ENCODE data around the gene RBMS2.
A peak's percentile ranks its signal among the peaks of the same experiment; 100 is the strongest.
"Not testable (repeated sequence)": the region's sequence is repeated elsewhere in the genome, so short reads cannot be mapped to it uniquely, and the experiment has no call there.

Gene RBMS2

GRCh38 chr12:56514014-56514318, 7.7 kb upstream of the RBMS2 start:
- not testable (repeated sequence) for DNase-seq (ENCODE audit: low read depth, low spot score)

DNA sequence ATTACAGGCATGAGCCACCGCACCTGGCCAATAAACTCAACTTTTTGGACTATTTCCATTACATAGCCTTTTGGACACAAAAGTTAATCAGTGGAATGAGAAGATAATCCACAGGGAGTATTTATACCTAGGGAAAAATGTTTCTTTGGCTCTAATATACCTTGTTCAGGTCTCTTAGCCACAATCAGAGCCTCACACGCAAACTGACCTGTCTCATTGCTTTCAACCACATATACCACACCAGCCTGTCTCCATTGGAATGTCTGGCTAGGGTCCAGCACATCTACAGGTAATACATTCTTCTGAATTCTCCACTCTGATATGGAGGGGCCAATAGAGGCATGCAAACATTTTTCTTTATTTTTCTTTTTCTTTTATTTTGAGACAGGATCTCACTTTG, 3.8 kb upstream of the RBMS2 start:
- no peak for DNase-seq (ENCODE audit: low read depth, low spot score)

GRCh38 chr12:56518570-56518969, 3.0 kb upstream of the RBMS2 start:
- DNase-seq (ENCODE audit: low read depth, low spot score), result no peak

- DNase-seq (ENCODE audit: low read depth, low spot score), result no peak
Measured at GRCh38 chr12:56520048-56520447, 1.6 kb upstream of the RBMS2 start.

DNA sequence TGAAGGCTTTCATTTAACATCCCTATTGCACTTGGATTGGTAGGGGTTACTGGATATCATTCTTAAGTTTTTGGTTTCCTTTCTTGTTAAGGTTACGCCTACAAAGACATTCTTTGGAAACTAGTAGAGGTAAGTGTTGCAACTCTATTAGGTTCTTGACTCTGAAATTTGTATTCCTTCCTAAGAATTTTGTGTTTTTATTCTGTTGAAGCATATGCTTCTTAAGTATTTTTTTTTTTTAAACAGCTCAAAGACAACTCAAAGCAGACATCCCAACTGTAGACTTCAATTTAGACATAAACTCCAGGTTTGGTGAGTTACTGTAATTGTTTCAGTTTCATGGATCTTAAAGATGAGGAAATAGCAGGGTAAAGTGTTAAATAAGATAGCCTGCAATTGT, 1.1 kb upstream of the RBMS2 start:
- DNase-seq (ENCODE audit: low read depth, low spot score), result no peak

DNA sequence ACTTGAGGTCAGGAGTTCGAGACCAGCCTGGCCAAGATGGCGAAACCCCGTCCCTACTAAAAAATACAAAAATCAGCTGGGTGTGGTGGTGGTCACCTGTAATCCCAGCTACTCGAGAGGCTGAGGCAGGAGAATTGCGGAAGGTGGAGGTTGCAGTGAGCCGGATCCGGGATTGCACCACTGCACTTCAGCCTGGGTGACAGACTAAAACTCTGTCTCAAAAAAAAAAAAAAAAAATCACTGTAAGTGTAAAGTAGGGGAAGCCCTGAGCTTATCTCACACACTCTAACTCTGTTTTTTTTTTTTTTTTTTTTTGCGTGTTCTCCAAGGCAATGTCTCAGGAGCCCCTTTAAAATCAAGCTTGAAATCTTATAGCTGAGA, 421 bp upstream of the RBMS2 start:
- DNase-seq (ENCODE audit: low read depth, low spot score), result no peak

GRCh38 chr12:56522411-56523193, 982 bp downstream of the RBMS2 start:
- no peak for DNase-seq (ENCODE audit: low read depth, low spot score)

- no peak for DNase-seq (ENCODE audit: low read depth, low spot score)
Measured at GRCh38 chr12:56528846-56529245, 7.2 kb downstream of the RBMS2 start.

DNA sequence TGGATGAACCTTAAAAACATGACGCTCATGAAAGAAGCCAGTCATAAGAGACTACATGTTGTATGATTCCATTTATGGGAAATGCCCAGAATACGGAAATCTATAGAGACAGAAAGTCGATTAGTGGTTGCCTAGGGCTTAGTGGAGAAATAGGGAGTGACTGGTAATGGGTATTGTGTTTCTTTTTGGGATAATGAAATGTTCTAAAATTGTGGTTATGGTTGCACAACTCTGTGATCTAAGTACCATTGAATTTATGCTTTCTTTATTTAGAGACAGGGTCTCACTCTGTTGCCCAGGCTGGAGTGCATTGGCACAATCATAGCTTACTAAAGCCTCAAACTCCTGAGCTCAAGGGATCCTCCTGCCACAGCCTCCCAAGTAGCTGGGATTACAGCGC, 8.0 kb downstream of the RBMS2 start:
- no peak for DNase-seq (ENCODE audit: low read depth, low spot score)

GRCh38 chr12:56530390-56531055, 8.9 kb downstream of the RBMS2 start:
- DNase-seq (ENCODE audit: low read depth, low spot score), result no peak

- DNase-seq (ENCODE audit: low read depth, low spot score), result no peak
Measured at GRCh38 chr12:56537546-56537945, 15.9 kb downstream of the RBMS2 start.

GRCh38 chr12:56541631-56542030, 20.0 kb downstream of the RBMS2 start:
- DNase-seq (ENCODE audit: low read depth, low spot score), result no peak

GRCh38 chr12:56542164-56542563, 20.5 kb downstream of the RBMS2 start:
- DNase-seq (ENCODE audit: low read depth, low spot score), result no peak

GRCh38 chr12:56545023-56545604, 23.5 kb downstream of the RBMS2 start:
- no peak for DNase-seq (ENCODE audit: low read depth, low spot score)

DNA sequence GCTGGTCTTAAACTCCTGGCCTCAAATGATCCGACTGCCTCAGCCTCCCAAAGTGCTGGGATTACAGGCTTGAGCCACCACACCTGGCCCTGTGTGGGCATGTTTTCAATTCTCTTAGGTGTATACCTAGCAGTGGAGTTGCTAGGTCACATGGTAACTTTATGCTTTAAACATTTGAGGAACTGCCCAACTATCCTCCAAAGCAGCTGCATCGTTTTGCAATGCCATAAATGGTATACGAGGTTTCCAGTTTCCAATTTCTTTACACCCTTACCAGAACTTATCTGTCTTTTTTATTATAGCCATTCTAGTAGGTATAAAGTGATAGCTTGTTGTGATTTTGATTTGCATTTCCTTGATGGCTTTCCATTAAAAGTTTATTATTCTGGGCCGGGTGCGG, 25.1 kb downstream of the RBMS2 start:
- DNase-seq (ENCODE audit: low read depth, low spot score), result no peak

- DNase-seq (ENCODE audit: low read depth, low spot score), result no peak
Measured at GRCh38 chr12:56551070-56551469, 29.4 kb downstream of the RBMS2 start.

DNA sequence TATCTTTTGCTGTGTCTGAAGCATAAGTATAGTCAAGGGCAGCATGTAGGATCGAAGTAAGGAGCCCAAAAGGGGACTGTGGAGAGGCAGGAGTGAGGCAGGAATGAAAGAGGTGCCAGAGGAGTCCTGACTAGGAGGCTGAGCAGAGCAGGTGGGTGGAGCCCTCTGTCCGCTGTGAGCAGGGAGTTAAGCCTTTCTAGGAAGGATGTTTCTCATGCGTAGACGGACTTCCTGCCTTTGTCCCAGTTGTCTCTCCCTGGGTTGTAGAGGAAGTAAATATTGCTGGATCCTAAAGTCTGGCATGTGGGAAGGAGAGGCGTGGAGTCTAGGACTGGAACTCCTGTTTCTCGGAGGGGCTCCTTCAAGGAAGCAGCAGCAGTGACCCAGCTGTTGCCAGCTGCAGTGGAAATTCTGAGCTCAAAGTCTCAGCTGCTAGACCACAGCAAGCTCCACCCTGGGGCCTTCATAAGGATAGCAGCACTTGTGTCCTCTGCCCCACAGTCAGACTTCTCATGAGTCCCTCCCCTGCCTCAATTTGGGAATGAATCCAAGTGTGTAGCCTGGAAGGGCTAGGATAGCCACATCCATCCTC, 44.0 kb downstream of the RBMS2 start:
- DNase-seq (ENCODE audit: low read depth, low spot score), result peak; percentile 64

- no peak for DNase-seq (ENCODE audit: low read depth, low spot score)
Measured at GRCh38 chr12:56568146-56568545, 46.5 kb downstream of the RBMS2 start.

DNA sequence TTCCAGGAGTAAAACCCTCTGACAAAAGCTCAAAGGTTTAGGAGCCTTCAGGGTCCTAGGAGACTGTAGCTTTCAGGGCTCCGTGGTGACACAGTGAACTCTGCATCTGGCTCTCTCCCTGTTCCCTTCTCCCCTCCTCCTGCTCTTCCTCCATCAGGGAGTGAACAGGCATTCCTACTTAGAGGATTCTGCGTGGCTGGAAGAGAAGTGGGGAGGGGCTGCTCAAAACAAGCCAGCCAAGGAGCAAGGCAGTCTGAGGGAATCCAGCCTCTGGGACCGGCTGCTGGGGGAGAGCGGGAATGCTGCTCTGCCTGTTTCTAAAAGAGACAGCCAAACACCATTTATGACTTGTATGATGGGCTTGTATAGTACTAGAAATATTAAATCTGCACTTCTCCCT, 49.5 kb downstream of the RBMS2 start:
- no peak for DNase-seq (ENCODE audit: low read depth, low spot score)

DNA sequence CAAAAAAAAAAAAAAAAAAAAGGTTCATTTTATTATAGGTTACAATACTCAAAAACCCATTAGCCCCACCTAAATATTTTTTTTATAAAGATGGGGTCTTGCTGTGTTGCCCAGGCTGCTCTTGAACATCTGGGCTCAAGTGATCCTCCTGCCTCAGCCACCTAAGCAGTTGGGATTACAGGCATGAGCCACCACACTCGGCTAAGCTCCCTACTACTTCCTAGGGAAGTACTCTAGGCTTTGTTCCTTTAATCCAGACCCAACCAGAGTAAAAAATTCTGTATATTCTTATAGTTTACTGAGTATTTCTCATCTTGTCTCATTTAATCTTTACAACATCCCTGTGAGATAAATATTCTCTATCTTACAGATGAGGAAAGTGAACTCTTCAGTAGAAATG, 50.7 kb downstream of the RBMS2 start:
- no peak for DNase-seq (ENCODE audit: low read depth, low spot score)

GRCh38 chr12:56574210-56574609, 52.6 kb downstream of the RBMS2 start:
- no peak for DNase-seq (ENCODE audit: low read depth, low spot score)

GRCh38 chr12:56577248-56577647, 55.6 kb downstream of the RBMS2 start:
- not testable (repeated sequence) for DNase-seq (ENCODE audit: low read depth, low spot score)

Measured in smooth muscle cell of the brain vasculature (primary cell).